Breast epithelium (tissue), 4 donors: ENCODE results near the gene STAM. TPM values are rescaled to one million over a fixed set of nuclear protein-coding genes. Genes with fewer than 3 reads are reported as not detected.

ENCODE experiments used
- DNase-seq, 2 donors: peaks; one replicate each; pipeline ENCODE4 v3.0.0-alpha.2; 2019; ENCODE audit warnings: low spot score in 2 of 2
- H3K27ac ChIP-seq, 2 donors: fragments of 200-600 bp; sonication (generic) in 1 of 2; one replicate each; pipeline ENCODE4 v1.5.1; 2016 to 2019; ENCODE audit warnings: mild to moderate bottlenecking in 1 of 2
- H3K27me3 ChIP-seq, 2 donors: fragments of 200-600 bp; sonication (generic) in 1 of 2; one replicate each; pipeline versions ENCODE4 v1.5.1 to v1.6.0; 2017 to 2019; ENCODE audit warnings: control low read depth in 1 of 2, mild to moderate bottlenecking in 1 of 2
- H3K36me3 ChIP-seq: fragments of 200-600 bp; one replicate; pipeline ENCODE4 v1.5.1; 2019
- H3K4me1 ChIP-seq, 2 donors: fragments of 200-600 bp; sonication (generic); one replicate each; pipeline ENCODE4 v1.5.1; 2016 to 2019; ENCODE audit warnings: control low read depth in 1 of 2
- H3K4me3 ChIP-seq, 3 donors: fragments of 200-600 bp; sonication (generic); 1 replicate in 2 of 3; 2 replicates in 1 of 3; pipeline ENCODE4 v1.5.1; 2016 to 2019; ENCODE audit warnings: mild to moderate bottlenecking in 3 of 3, moderate library complexity in 2 of 3
- H3K9me3 ChIP-seq, 2 donors: fragments of 200-600 bp; sonication (generic) in 1 of 2; one replicate each; pipeline ENCODE4 v1.5.1; 2016 to 2019; ENCODE audit warnings: control low read depth in 1 of 2
- POLR2A ChIP-seq: fragments of 450-650 bp; IDR thresholded peaks from one replicate; pipeline ENCODE4 v1.6.1; 2016; ENCODE audit warnings: antibody characterized with exemption, mild to moderate bottlenecking, moderate library complexity
- POLR2AphosphoS5 ChIP-seq, 3 donors: sonication (generic); formaldehyde crosslinking; IDR thresholded peaks; one replicate each; pipeline ENCODE4 v1.6.1; 2017; ENCODE audit warnings: antibody characterized with exemption in 3 of 3
- intact Hi-C: fragments of 100-400 bp; cut with DNase I; formaldehyde crosslinking; loops from one replicate; pipeline ENCODE4 v1.15.1; 2023; ENCODE audit warnings: low total_unique reads
- total RNA-seq, 3 donors: library from RNA; depleted of rRNA; stranded (reverse); fragments of >200 nt; gene quantifications; one replicate each; pipeline ENCODE4 v1.1.0, GENCODE V29; 2016
- TF ChIP-seq, protein P1 (sequence below), 3 donors: fragments of 450-650 bp; IDR thresholded peaks; one replicate each; pipeline ENCODE4 v1.5.1; 2016 to 2017; ENCODE audit warnings: antibody characterized with exemption in 3 of 3, mild to moderate bottlenecking in 3 of 3, moderate library complexity in 3 of 3

STAM gene
- total RNA-seq, 3 donors from 2014 or later: 19.0 to 25.2 (median 22.7) TPM

DNA sequence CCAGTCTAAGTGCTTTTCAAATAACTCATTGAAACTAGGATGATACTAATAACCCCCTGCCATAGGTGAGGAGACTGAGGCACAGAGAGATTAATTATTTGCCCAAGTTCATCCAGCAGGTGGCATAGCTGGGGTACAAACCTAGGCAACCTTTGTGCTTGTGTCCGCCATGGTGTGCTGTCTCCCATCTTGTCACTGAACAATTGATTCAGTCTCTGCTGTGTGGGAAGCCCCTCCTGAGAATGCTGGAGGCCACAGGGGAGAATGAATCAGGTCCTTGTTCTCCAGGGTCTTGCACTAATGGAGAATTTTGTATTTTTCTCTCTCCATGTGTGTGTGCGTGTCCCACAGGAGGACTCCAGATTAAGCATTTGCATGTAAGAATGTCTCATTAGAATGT is 92.3 kb downstream of the STAM start:
- H3K4me1 ChIP-seq: no peaks in the 10 kb centered on the region
- DNase-seq: no peak
- H3K4me3 ChIP-seq: no peak overlapping the region
- no peaks in the 10 kb centered on the region for H3K27me3 ChIP-seq
- no peaks in the 10 kb centered on the region for H3K36me3 ChIP-seq
- H3K27ac ChIP-seq: no peak overlapping the region
- TF ChIP-seq POLR2AphosphoS5 (IDR thresholded peaks at IDR 0.05) (no peak), POLR2A (no peak)
- TF ChIP-seq, protein P1, sequence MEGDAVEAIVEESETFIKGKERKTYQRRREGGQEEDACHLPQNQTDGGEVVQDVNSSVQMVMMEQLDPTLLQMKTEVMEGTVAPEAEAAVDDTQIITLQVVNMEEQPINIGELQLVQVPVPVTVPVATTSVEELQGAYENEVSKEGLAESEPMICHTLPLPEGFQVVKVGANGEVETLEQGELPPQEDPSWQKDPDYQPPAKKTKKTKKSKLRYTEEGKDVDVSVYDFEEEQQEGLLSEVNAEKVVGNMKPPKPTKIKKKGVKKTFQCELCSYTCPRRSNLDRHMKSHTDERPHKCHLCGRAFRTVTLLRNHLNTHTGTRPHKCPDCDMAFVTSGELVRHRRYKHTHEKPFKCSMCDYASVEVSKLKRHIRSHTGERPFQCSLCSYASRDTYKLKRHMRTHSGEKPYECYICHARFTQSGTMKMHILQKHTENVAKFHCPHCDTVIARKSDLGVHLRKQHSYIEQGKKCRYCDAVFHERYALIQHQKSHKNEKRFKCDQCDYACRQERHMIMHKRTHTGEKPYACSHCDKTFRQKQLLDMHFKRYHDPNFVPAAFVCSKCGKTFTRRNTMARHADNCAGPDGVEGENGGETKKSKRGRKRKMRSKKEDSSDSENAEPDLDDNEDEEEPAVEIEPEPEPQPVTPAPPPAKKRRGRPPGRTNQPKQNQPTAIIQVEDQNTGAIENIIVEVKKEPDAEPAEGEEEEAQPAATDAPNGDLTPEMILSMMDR (IDR thresholded peaks at IDR 0.05): no peak
- no peaks in the 10 kb centered on the region for H3K9me3 ChIP-seq
- intact Hi-C loops: loop anchor here (10.0 kb wide), 1 partner anchor 121 kb away; the partner anchor contains the start of gene HACD1

DNA sequence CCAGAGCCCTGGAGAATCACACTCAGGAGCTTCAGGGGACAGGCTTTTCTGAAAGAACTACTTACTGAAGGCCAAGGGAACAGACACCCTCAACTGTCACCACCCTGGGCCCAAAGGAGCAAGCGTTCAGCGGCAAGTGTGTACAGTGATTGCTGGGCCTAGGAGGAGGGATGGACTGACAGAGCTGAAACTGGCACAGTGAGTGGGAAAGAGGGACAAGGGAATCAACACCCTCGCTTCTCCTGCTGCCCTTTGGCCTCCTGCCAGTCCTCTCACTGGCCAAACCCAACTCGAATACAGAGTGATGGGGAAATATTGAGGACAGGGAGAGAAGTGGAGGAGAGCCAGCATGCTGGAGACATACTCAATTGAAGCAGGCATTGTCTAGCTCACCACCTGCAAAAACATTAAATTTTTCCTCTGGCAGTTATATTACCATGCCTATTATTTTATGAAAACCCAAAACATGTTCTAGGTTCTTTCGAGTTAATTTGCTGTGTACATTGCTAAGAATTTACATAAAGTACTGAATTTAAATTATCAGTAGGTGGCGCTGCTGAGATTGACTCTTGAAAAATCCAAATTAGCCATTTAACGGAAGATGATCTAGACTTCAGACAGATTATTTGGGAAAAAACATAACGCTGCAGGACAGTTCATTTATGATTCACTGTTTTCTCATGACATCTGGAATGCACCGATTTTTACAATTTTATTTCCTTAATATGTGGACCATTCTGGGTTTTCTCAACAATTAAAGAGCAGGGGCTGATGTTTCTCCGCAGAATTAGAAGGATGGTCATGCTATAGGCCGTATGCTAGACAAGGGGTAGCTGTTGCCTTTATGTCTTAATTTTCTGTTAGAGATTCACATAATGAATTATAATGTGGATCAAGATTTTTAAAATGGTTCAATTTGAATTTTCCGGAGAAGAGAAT is 93.3 kb downstream of the STAM start:
- no peak for TF ChIP-seq POLR2A
- TF ChIP-seq POLR2AphosphoS5 (IDR thresholded peaks at IDR 0.05): no peak
- TF ChIP-seq, protein P1 (IDR thresholded peaks at IDR 0.05): peak in 1 of 3 donors; percentile 53
- no peak for DNase-seq
- H3K27ac ChIP-seq: no peak overlapping the region
- H3K4me1 ChIP-seq: no peaks in the 10 kb centered on the region
- H3K36me3 ChIP-seq: no peaks in the 10 kb centered on the region
- H3K27me3 ChIP-seq: no peaks in the 10 kb centered on the region
- H3K9me3 ChIP-seq: no peaks in the 10 kb centered on the region
- intact Hi-C loops: loop anchor here (10.0 kb wide), 1 partner anchor 122 kb away; the partner anchor contains the start of gene HACD1
- no peak overlapping the region for H3K4me3 ChIP-seq

DNA sequence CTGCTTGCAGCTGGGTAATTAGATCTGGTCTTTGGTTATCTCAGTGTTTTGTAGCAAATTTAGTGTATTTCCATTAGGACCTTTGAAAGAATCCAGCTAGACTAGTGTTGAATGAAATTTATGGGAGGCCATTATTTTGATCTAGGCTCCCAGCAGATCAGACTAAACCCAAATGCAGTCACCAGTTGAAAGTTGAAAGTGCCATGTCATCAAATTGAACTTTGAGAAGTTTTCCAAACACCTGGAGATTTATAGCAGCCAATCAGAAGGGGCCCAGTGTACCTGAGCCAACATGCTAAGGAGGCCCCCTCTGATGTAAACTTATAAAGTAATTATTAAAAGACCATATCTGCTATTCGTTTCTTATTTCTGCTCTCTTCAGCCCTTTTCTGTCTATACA is 96.7 kb downstream of the STAM start:
- DNase-seq: no peak
- TF ChIP-seq, protein P1 (IDR thresholded peaks at IDR 0.05): no peak
- TF ChIP-seq POLR2AphosphoS5 (IDR thresholded peaks at IDR 0.05) (no peak), POLR2A (no peak)
- no peaks in the 10 kb centered on the region for H3K27me3 ChIP-seq
- no peak overlapping the region for H3K4me3 ChIP-seq
- intact Hi-C loops: no loop called here
- no peak overlapping the region for H3K27ac ChIP-seq
- no peaks in the 10 kb centered on the region for H3K36me3 ChIP-seq
- H3K4me1 ChIP-seq: no peaks in the 10 kb centered on the region
- H3K9me3 ChIP-seq: no peaks in the 10 kb centered on the region

DNA sequence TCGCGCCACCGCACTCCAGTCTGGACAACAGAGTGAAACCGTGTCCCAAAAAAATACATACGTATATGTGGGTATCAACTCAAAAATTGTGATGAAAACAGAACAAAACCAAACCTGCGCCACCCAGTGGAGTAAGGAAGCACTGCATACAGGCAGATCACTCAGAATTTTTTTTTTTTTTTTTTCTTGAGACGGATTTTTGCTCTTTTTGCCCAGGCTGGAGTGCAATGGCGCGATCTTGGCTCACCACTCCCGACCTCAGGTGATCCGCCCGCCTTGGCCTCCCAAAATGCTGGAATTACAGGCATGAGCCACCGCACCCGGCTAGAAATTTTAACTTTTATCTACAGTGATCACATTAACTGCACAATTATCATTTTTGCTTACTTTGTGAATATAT is 99.0 kb downstream of the STAM start:
- intact Hi-C loops: no loop called here
- H3K4me3 ChIP-seq: no peak overlapping the region
- no peaks in the 10 kb centered on the region for H3K9me3 ChIP-seq
- no peak for TF ChIP-seq POLR2A
- no peak for TF ChIP-seq POLR2AphosphoS5 (IDR thresholded peaks at IDR 0.05)
- TF ChIP-seq, protein P1 (IDR thresholded peaks at IDR 0.05): peak; percentile 69 to 90 (median 75)
- no peaks in the 10 kb centered on the region for H3K36me3 ChIP-seq
- DNase-seq: peak in 1 of 2 donors; percentile 54
- no peaks in the 10 kb centered on the region for H3K4me1 ChIP-seq
- no peaks in the 10 kb centered on the region for H3K27me3 ChIP-seq
- no peak overlapping the region for H3K27ac ChIP-seq

DNA sequence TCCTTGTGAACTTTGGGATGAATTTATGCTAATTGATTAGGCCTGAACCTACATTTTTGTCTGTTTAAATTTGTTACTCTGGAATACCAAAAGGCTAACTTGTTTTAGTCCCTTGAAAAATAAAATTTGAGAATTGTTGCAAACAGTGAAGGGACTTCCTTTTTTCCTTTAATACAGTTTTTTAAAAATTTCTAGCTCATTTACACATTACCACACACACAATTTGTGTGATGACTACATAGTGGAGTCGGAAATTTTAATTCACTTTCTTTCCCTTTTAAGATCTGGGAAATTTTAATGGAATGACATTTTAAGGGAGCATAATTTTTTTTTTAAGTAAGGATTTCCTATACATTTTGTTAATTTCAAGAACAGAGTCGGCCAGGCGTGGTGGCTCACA is 99.5 kb downstream of the STAM start:
- no peak overlapping the region for H3K4me3 ChIP-seq
- H3K4me1 ChIP-seq: no peaks in the 10 kb centered on the region
- no peaks in the 10 kb centered on the region for H3K36me3 ChIP-seq
- no peak overlapping the region for H3K27ac ChIP-seq
- TF ChIP-seq, protein P1 (IDR thresholded peaks at IDR 0.05): no peak
- TF ChIP-seq POLR2A: no peak
- TF ChIP-seq POLR2AphosphoS5 (IDR thresholded peaks at IDR 0.05): no peak
- intact Hi-C loops: no loop called here
- no peaks in the 10 kb centered on the region for H3K27me3 ChIP-seq
- no peaks in the 10 kb centered on the region for H3K9me3 ChIP-seq
- DNase-seq: no peak
